NT2/D1 (cell line): ENCODE data around the gene AVPR2.
A peak's percentile ranks its signal among the peaks of the same experiment; 100 is the strongest.

Experiments used
- DNase-seq: peaks from one replicate; pipeline ENCODE4 v3.0.0-alpha.2; 2011; ENCODE audit warnings: low read depth, low spot score
- H3K27me3 ChIP-seq: 2 replicates; pipeline ENCODE4 v1.6.0; 2011; ENCODE audit warnings: mild to moderate bottlenecking; ENCODE audit not compliant: insufficient read length, insufficient read depth
- H3K36me3 ChIP-seq: 2 replicates; pipeline ENCODE4 v1.6.1; 2011; ENCODE audit warnings: mild to moderate bottlenecking, low read length, mixed read lengths; ENCODE audit not compliant: insufficient read depth, insufficient read length
- H3K4me1 ChIP-seq: 2 replicates; pipeline ENCODE4 v1.5.1; 2011; ENCODE audit not compliant: insufficient read depth, insufficient read length
- H3K4me3 ChIP-seq: 2 replicates; pipeline ENCODE4 v1.5.1; 2011; ENCODE audit warnings: low read depth; ENCODE audit not compliant: insufficient read length
- H3K9ac ChIP-seq: 2 replicates; pipeline ENCODE4 v1.6.0; 2011; ENCODE audit warnings: low read depth; ENCODE audit not compliant: insufficient read length
- H3K9me3 ChIP-seq: 2 replicates; pipeline ENCODE4 v1.5.1; 2011; ENCODE audit warnings: mild to moderate bottlenecking, low read length; ENCODE audit not compliant: insufficient read depth
- SUZ12 ChIP-seq: IDR thresholded peaks from 2 replicates; pipeline ENCODE4 v1.6.1; 2011; ENCODE audit not compliant: insufficient read length, insufficient read depth; ENCODE audit errors: extremely low read depth
- YY1 ChIP-seq: IDR thresholded peaks from 2 replicates; pipeline ENCODE4 v1.6.1; 2011; ENCODE audit not compliant: insufficient read length, insufficient read depth
- ZNF274 ChIP-seq: IDR thresholded peaks from 2 replicates; pipeline ENCODE4 v1.6.1; 2011; ENCODE audit warnings: mild to moderate bottlenecking, low read depth, low read length

The AVPR2 gene

GRCh38 chrX:153886915-153887314 lies 17.6 kb upstream of the AVPR2 start:
- peak overlapping the region; percentile 42 for H3K9ac ChIP-seq
- peak overlapping the region; percentile 28 for H3K4me3 ChIP-seq
- peaks cover 7% of the 10 kb centered on the region for H3K36me3 ChIP-seq
- no peak for DNase-seq
- H3K4me1 ChIP-seq: peaks cover 5% of the 10 kb centered on the region
- no peaks in the 10 kb centered on the region for H3K27me3 ChIP-seq
- TF ChIP-seq YY1: no peak
- TF ChIP-seq ZNF274: no peak
- no peak for TF ChIP-seq SUZ12
- H3K9me3 ChIP-seq: no peaks in the 10 kb centered on the region

- Histone ChIP-seq H3K9ac (no peak overlapping the region), H3K4me1 (peaks cover 3% of the 10 kb centered on the region), H3K9me3 (no peaks in the 10 kb centered on the region), H3K27me3 (no peaks in the 10 kb centered on the region), H3K36me3 (peaks cover 7% of the 10 kb centered on the region), H3K4me3 (no peak overlapping the region)
- DNase-seq: no peak
- TF ChIP-seq ZNF274 (no peak), YY1 (no peak), SUZ12 (no peak)
Measured at GRCh38 chrX:153887385-153887784, 17.1 kb upstream of the AVPR2 start.

GRCh38 chrX:153888344-153888743 lies 16.1 kb upstream of the AVPR2 start:
- no peak overlapping the region for H3K9ac ChIP-seq
- no peaks in the 10 kb centered on the region for H3K4me1 ChIP-seq
- TF ChIP-seq SUZ12 (no peak), ZNF274 (no peak), YY1 (no peak)
- no peak overlapping the region for H3K4me3 ChIP-seq
- peaks cover 7% of the 10 kb centered on the region for H3K36me3 ChIP-seq
- no peaks in the 10 kb centered on the region for H3K9me3 ChIP-seq
- DNase-seq: no peak
- no peaks in the 10 kb centered on the region for H3K27me3 ChIP-seq

- peaks cover 1% of the 10 kb centered on the region for H3K36me3 ChIP-seq
- no peaks in the 10 kb centered on the region for H3K9me3 ChIP-seq
- no peaks in the 10 kb centered on the region for H3K4me1 ChIP-seq
- DNase-seq: no peak
- TF ChIP-seq YY1: no peak
- no peak for TF ChIP-seq ZNF274
- TF ChIP-seq SUZ12: no peak
- no peaks in the 10 kb centered on the region for H3K27me3 ChIP-seq
- no peak overlapping the region for H3K9ac ChIP-seq
- no peak overlapping the region for H3K4me3 ChIP-seq
Measured at GRCh38 chrX:153889123-153889522, 15.3 kb upstream of the AVPR2 start.

GRCh38 chrX:153897899-153898298 lies 6.6 kb upstream of the AVPR2 start:
- Histone ChIP-seq H3K4me3 (no peak overlapping the region), H3K27me3 (no peaks in the 10 kb centered on the region), H3K4me1 (peaks cover 2% of the 10 kb centered on the region), H3K9ac (no peak overlapping the region), H3K36me3 (no peaks in the 10 kb centered on the region), H3K9me3 (no peaks in the 10 kb centered on the region)
- no peak for TF ChIP-seq YY1
- no peak for TF ChIP-seq SUZ12
- no peak for TF ChIP-seq ZNF274
- DNase-seq: no peak

GRCh38 chrX:153900831-153901752 lies 3.4 kb upstream of the AVPR2 start:
- no peak for DNase-seq
- H3K4me3 ChIP-seq: no peak overlapping the region
- no peaks in the 10 kb centered on the region for H3K27me3 ChIP-seq
- H3K4me1 ChIP-seq: peaks cover 5% of the 10 kb centered on the region
- TF ChIP-seq SUZ12 (no peak), YY1 (no peak), ZNF274 (no peak)
- peak overlapping the region; percentile 4 for H3K9ac ChIP-seq
- no peaks in the 10 kb centered on the region for H3K9me3 ChIP-seq
- no peaks in the 10 kb centered on the region for H3K36me3 ChIP-seq

- H3K9ac ChIP-seq: no peak overlapping the region
- DNase-seq: no peak
- peaks cover 5% of the 10 kb centered on the region for H3K4me1 ChIP-seq
Measured at GRCh38 chrX:153901753-153902140, 2.7 kb upstream of the AVPR2 start.

More at GRCh38 chrX:153901753-153902140, 2.7 kb upstream of the AVPR2 start:
- H3K27me3 ChIP-seq: no peaks in the 10 kb centered on the region
- no peaks in the 10 kb centered on the region for H3K9me3 ChIP-seq
- no peak for TF ChIP-seq SUZ12
- no peak for TF ChIP-seq ZNF274
- TF ChIP-seq YY1: no peak
- no peak overlapping the region for H3K4me3 ChIP-seq
- H3K36me3 ChIP-seq: no peaks in the 10 kb centered on the region
